SK-N-SH (cell line): Measurements from ENCODE around the gene SMYD3.

Experiments
- CHD2 ChIP-seq: fragments of 150-350 bp; IDR thresholded peaks from 2 replicates; pipeline ENCODE4 v1.6.1; 2018; ENCODE audit warnings: low read length; ENCODE audit not compliant: partially characterized antibody
- FOXM1 ChIP-seq: IDR thresholded peaks from 2 replicates; pipeline ENCODE4 v1.4.0; 2012; ENCODE audit warnings: low read depth, mild to moderate bottlenecking
- GABPA ChIP-seq: IDR thresholded peaks from 2 replicates; pipeline ENCODE4 v1.4.0; 2012; ENCODE audit warnings: low read depth, mild to moderate bottlenecking
- MXI1 ChIP-seq: IDR thresholded peaks from 2 replicates; pipeline ENCODE4 v1.6.1; 2012; ENCODE audit warnings: mild to moderate bottlenecking, low read depth, low read length, improper control_type of control experiment
- SMC3 ChIP-seq: IDR thresholded peaks from 2 replicates; pipeline ENCODE4 v1.6.1; 2012; ENCODE audit warnings: low read depth, low read length, improper control_type of control experiment
- TAF1 ChIP-seq: IDR thresholded peaks from 2 replicates; pipeline ENCODE4 v1.6.1; 2012; ENCODE audit warnings: low read depth, mild to moderate bottlenecking, low read length, moderate library complexity, borderline replicate concordance
- TF ChIP-seq, protein P1 (sequence below): fragments of 200-600 bp; sonication (generic); IDR thresholded peaks from 2 replicates; pipeline ENCODE4 v1.6.1; 2017; ENCODE audit warnings: antibody characterized with exemption, mild to moderate bottlenecking, moderate library complexity
- TF ChIP-seq, protein P2 (sequence below): IDR thresholded peaks from 2 replicates; pipeline ENCODE4 v1.6.1; 2012; ENCODE audit warnings: mild to moderate bottlenecking, low read depth, low read length, moderate library complexity

DNA sequence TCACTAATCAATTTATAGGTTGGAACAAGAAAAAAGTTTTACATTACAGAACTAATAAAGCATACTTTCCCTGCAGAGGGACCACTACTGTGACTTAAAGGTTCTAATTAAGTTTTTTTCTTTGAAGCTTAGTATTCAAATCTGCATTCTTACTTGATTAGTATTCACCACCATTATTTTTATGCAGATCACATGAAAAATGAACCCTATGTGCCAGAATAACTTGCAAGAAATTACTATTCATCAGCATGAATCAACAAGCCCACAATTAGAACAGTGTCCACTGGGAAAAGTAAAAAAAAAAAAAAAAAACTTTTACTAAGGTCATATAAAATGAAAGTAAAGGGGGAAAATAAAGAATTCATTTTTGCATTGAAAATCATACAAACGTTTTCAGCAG, 90.8 kb downstream of the SMYD3 start:
- TF ChIP-seq TAF1 (no peak), FOXM1 (no peak), CHD2 (no peak), MXI1 (no peak), GABPA (no peak), SMC3 (no peak)
- TF ChIP-seq, protein P1, sequence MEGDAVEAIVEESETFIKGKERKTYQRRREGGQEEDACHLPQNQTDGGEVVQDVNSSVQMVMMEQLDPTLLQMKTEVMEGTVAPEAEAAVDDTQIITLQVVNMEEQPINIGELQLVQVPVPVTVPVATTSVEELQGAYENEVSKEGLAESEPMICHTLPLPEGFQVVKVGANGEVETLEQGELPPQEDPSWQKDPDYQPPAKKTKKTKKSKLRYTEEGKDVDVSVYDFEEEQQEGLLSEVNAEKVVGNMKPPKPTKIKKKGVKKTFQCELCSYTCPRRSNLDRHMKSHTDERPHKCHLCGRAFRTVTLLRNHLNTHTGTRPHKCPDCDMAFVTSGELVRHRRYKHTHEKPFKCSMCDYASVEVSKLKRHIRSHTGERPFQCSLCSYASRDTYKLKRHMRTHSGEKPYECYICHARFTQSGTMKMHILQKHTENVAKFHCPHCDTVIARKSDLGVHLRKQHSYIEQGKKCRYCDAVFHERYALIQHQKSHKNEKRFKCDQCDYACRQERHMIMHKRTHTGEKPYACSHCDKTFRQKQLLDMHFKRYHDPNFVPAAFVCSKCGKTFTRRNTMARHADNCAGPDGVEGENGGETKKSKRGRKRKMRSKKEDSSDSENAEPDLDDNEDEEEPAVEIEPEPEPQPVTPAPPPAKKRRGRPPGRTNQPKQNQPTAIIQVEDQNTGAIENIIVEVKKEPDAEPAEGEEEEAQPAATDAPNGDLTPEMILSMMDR, result no peak
- TF ChIP-seq, protein P2, sequence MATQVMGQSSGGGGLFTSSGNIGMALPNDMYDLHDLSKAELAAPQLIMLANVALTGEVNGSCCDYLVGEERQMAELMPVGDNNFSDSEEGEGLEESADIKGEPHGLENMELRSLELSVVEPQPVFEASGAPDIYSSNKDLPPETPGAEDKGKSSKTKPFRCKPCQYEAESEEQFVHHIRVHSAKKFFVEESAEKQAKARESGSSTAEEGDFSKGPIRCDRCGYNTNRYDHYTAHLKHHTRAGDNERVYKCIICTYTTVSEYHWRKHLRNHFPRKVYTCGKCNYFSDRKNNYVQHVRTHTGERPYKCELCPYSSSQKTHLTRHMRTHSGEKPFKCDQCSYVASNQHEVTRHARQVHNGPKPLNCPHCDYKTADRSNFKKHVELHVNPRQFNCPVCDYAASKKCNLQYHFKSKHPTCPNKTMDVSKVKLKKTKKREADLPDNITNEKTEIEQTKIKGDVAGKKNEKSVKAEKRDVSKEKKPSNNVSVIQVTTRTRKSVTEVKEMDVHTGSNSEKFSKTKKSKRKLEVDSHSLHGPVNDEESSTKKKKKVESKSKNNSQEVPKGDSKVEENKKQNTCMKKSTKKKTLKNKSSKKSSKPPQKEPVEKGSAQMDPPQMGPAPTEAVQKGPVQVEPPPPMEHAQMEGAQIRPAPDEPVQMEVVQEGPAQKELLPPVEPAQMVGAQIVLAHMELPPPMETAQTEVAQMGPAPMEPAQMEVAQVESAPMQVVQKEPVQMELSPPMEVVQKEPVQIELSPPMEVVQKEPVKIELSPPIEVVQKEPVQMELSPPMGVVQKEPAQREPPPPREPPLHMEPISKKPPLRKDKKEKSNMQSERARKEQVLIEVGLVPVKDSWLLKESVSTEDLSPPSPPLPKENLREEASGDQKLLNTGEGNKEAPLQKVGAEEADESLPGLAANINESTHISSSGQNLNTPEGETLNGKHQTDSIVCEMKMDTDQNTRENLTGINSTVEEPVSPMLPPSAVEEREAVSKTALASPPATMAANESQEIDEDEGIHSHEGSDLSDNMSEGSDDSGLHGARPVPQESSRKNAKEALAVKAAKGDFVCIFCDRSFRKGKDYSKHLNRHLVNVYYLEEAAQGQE, result no peak
